WTC11 (cell line): ENCODE data around the gene PVALB. TPM values are rescaled to one million over a fixed set of nuclear protein-coding genes. Genes with fewer than 3 reads are reported as not detected.

Source experiments
- ATAC-seq: fragments of 200-7000 bp; cut with Tn5 transposase; 2 replicates; pipeline ENCODE4 v1.10.0; 2021; ENCODE audit warnings: mild to moderate bottlenecking, moderate library complexity
- CTCF ChIA-PET: fragments of 300-600 bp; sonication (Branson Sonifier 250); formaldehyde crosslinking; loops from one replicate; lab custom pipeline; 2021; ENCODE audit warnings: antibody characterized with exemption; lab: Charles Lee
- POLR2A ChIA-PET: fragments of 350-600 bp; sonication (Branson Sonifier 250); formaldehyde crosslinking; loops from one replicate; lab custom pipeline; 2021; ENCODE audit warnings: antibody characterized with exemption; lab: Charles Lee
- DNase-seq: peaks from one replicate; pipeline ENCODE4 v3.0.0; 2021; ENCODE audit warnings: low spot score
- H3K27ac Mint-ChIP-seq: 2 replicates; pipeline ENCODE4 v1.8.0; 2021; ENCODE audit warnings: mixed read lengths
- H3K27me3 Mint-ChIP-seq: 2 replicates; pipeline ENCODE4 v1.8.0; 2021; ENCODE audit warnings: low read depth, mild to moderate bottlenecking, moderate library complexity, mixed read lengths
- H3K36me3 Mint-ChIP-seq: 2 replicates; pipeline ENCODE4 v1.8.0; 2021; ENCODE audit warnings: mixed read lengths
- H3K4me1 Mint-ChIP-seq: 2 replicates; pipeline ENCODE4 v1.8.0; 2022; ENCODE audit warnings: mixed read lengths
- H3K4me3 Mint-ChIP-seq: 2 replicates; pipeline ENCODE4 v1.8.0; 2021; ENCODE audit warnings: mild to moderate bottlenecking, moderate library complexity, mixed read lengths
- H3K9me3 Mint-ChIP-seq: 2 replicates; pipeline ENCODE4 v1.8.0; 2021; ENCODE audit warnings: mixed read lengths
- AR ChIP-seq: fragments of 250-450 bp; sonication (Bioruptor Pico); IDR thresholded peaks from 2 replicates; pipeline ENCODE4 v1.9.0; 2021; ENCODE audit warnings: mild to moderate bottlenecking
- CDX4 ChIP-seq: fragments of 250-450 bp; sonication (Bioruptor Pico); IDR thresholded peaks from 2 replicates; pipeline ENCODE4 v1.9.0; 2021; ENCODE audit warnings: moderate library complexity, mild to moderate bottlenecking, inconsistent platforms, borderline replicate concordance
- E2F5 ChIP-seq: sonication (generic); formaldehyde crosslinking; IDR thresholded peaks from 2 replicates; pipeline ENCODE4 v1.8.1; 2022; ENCODE audit warnings: mild to moderate bottlenecking, moderate library complexity, missing genetic modification reagents
- JAZF1 ChIP-seq: fragments of 250-450 bp; sonication (Bioruptor Pico); IDR thresholded peaks from 2 replicates; pipeline ENCODE4 v1.9.0; 2021; ENCODE audit warnings: moderate library complexity, mild to moderate bottlenecking, inconsistent platforms
- MAX ChIP-seq: sonication (generic); formaldehyde crosslinking; IDR thresholded peaks from 2 replicates; pipeline ENCODE4 v1.8.0; 2022; ENCODE audit warnings: mild to moderate bottlenecking, missing genetic modification reagents
- OVOL2 ChIP-seq: fragments of 250-450 bp; sonication (Bioruptor Pico); IDR thresholded peaks from 2 replicates; pipeline ENCODE4 v1.9.0; 2021; ENCODE audit warnings: mild to moderate bottlenecking, borderline replicate concordance
- PRDM15 ChIP-seq: sonication (generic); formaldehyde crosslinking; IDR thresholded peaks from 2 replicates; pipeline ENCODE4 v1.8.0; 2022; ENCODE audit warnings: missing genetic modification reagents
- STAT6 ChIP-seq: sonication (generic); formaldehyde crosslinking; conservative IDR thresholded peaks from 2 replicates; pipeline ENCODE4 v1.8.1; 2023; ENCODE audit warnings: mild to moderate bottlenecking, low read depth, missing genetic modification reagents, moderate library complexity
- USF2 ChIP-seq: sonication (generic); formaldehyde crosslinking; IDR thresholded peaks from 2 replicates; pipeline ENCODE4 v1.8.1; 2023; ENCODE audit warnings: mild to moderate bottlenecking, missing genetic modification reagents, moderate library complexity
- total RNA-seq: library from RNA; stranded (reverse); gene quantifications from 3 replicates; pipeline ENCODE4 v1.2.3, GENCODE V29; 2021

PVALB gene
- total RNA-seq, 1 experiment from 2014 or later: 2.7 TPM

GRCh38 chr22:36798674-36799066 lies 18.2 kb downstream of the PVALB start (continued):
- TF ChIP-seq AR (CRISPR knock-in tag): no peak
- TF ChIP-seq JAZF1 (CRISPR knock-in tag): no peak

- H3K4me1 Mint-ChIP-seq: peaks cover 43% of the 10 kb centered on the region
- no peaks in the 10 kb centered on the region for H3K9me3 Mint-ChIP-seq
- no peaks in the 10 kb centered on the region; the same call in none of the 2 replicates for H3K27me3 Mint-ChIP-seq
- ChIA-PET CTCF (interaction anchor here (0.6 to 1.2 kb wide), 2 partner anchors 22 to 180 kb away, joined by 3 read pairs; partner anchors contain the start of gene IFT27), POLR2A (no interaction called here)
- 0 out of 2 replicates have a peak, but pooled peaks have one; percentile 6 for TF ChIP-seq USF2 (CRISPR knock-in tag)
- TF ChIP-seq E2F5 (CRISPR knock-in tag): no peak
- DNase-seq (no peak), ATAC-seq (peak; percentile 38)
- H3K36me3 Mint-ChIP-seq: no peaks in the 10 kb centered on the region
- H3K4me3 Mint-ChIP-seq: no peak overlapping the region
- no peak overlapping the region for H3K27ac Mint-ChIP-seq
Observed at GRCh38 chr22:36797911-36798673, 18.7 kb downstream of the PVALB start.

- Mint-ChIP-seq H3K4me3 (no peak overlapping the region), H3K27me3 (no peaks in the 10 kb centered on the region; the same call in none of the 2 replicates), H3K36me3 (no peaks in the 10 kb centered on the region), H3K4me1 (peaks cover 43% of the 10 kb centered on the region), H3K27ac (no peak overlapping the region; the same call in 1 of the 2 replicates), H3K9me3 (no peaks in the 10 kb centered on the region)
- ATAC-seq (no peak), DNase-seq (no peak)
- ChIA-PET CTCF (interaction anchor here (1.8 kb wide), 1 partner anchor 15 kb away, joined by 8 read pairs; no protein-coding TSS in a partner anchor), POLR2A (no interaction called here)
- TF ChIP-seq OVOL2 (CRISPR knock-in tag): no peak
- no peak for TF ChIP-seq CDX4 (CRISPR knock-in tag)
- no peak for TF ChIP-seq STAT6 (CRISPR knock-in tag)
- TF ChIP-seq PRDM15: peak; percentile 66; the same call in 1 of the 2 replicates
- no peak for TF ChIP-seq MAX (CRISPR knock-in tag)
Observed at GRCh38 chr22:36797374-36797773, 19.5 kb downstream of the PVALB start.
